Aorta (tissue), 5 donors: ENCODE measurements around the gene ARSI. TPM values are rescaled to one million over a fixed set of nuclear protein-coding genes. Genes with fewer than 3 reads are reported as not detected.

ENCODE experiments used
- ATAC-seq: fragments of 200-7000 bp; cut with Tn5 transposase; one replicate; pipeline ENCODE4 v1.9.1; 2022; ENCODE audit warnings: moderate library complexity; ENCODE audit not compliant: low FRiP score
- DNase-seq, 2 donors: peaks; one replicate each; pipeline ENCODE4 v3.0.0-alpha.2; 2020
- H3K27ac ChIP-seq, 2 donors: one replicate each; pipeline ENCODE4 v1.5.1; 2013; ENCODE audit warnings: low read length in 2 of 2, mild to moderate bottlenecking in 2 of 2, moderate library complexity in 2 of 2, control low read depth in 1 of 2, inconsistent platforms in 1 of 2, low read depth in 1 of 2
- H3K27me3 ChIP-seq, 2 donors: one replicate each; pipeline ENCODE4 v1.6.1; 2013; ENCODE audit warnings: control low read depth in 1 of 2, low read length in 1 of 2, mild to moderate bottlenecking in 1 of 2, moderate library complexity in 1 of 2; ENCODE audit not compliant: insufficient read depth in 2 of 2, control insufficient read depth in 1 of 2
- H3K36me3 ChIP-seq, 2 donors: one replicate each; pipeline ENCODE4 v1.6.1; 2013; ENCODE audit warnings: control low read depth in 1 of 2, low read length in 1 of 2, mild to moderate bottlenecking in 1 of 2; ENCODE audit not compliant: insufficient read depth in 2 of 2, control insufficient read depth in 1 of 2
- H3K4me1 ChIP-seq, 2 donors: one replicate each; pipeline ENCODE4 v1.6.1; 2013; ENCODE audit warnings: low read length in 2 of 2, control low read depth in 1 of 2, mild to moderate bottlenecking in 1 of 2, moderate library complexity in 1 of 2; ENCODE audit not compliant: insufficient read depth in 2 of 2, control insufficient read depth in 1 of 2
- H3K4me3 ChIP-seq, 2 donors: one replicate each; pipeline ENCODE4 v1.5.1; 2013; ENCODE audit warnings: low read length in 2 of 2, control low read depth in 1 of 2, mild to moderate bottlenecking in 1 of 2
- H3K9me3 ChIP-seq: one replicate; pipeline ENCODE4 v1.6.1; 2013; ENCODE audit warnings: mild to moderate bottlenecking, low read length; ENCODE audit not compliant: control insufficient read depth
- WGBS, 2 donors: extraction: QIAGEN DNeasy Blood & Tissue Kit; methylation state at CpG; one replicate each; pipeline ENCODE4 v1.1.7; 2013; 5-methylcytosine and 5-hydroxymethylcytosine counted together
- intact Hi-C, 2 donors: fragments of 100-400 bp; cut with DNase I; formaldehyde crosslinking; loops; one replicate each; pipeline versions ENCODE4 v1.14.2 to v1.15.0; 2022
- polyA plus RNA-seq, 2 donors: library from polyadenylated mRNA; stranded (reverse); fragments of 200-250 nt; gene quantifications; one replicate each; pipeline ENCODE4 v1.2.3, GENCODE V29; 2013
- total RNA-seq, 2 donors: library from RNA; stranded (reverse); fragmentation: NEBNext Ultra II Directional; extraction: Animal tissue kit (Norgen Biotek cat#: 25700); gene quantifications; one replicate each; pipeline ENCODE4 v1.2.1, GENCODE V29; 2021
- donor health status: healthy with polysubstance abuse.
- donor health status: Bipolar disorder and iron deficiency.
- donor health status: DM: no; HTN: no; CAD: no.
- donor health status: DM: no; HTN: no; CAD: no.
- donor health status: DM: yes; HTN: yes; CAD: no.

The ARSI gene
- total and polyA plus RNA-seq, 4 donors: 0.91 to 2.7 TPM; not detected in 2

GRCh38 chr5:150313921-150314716 is 11.4 kb upstream of the ARSI start:
- intact Hi-C loops: no loop called here
- no peak overlapping the region for H3K4me3 ChIP-seq
- no peaks in the 10 kb centered on the region for H3K27me3 ChIP-seq
- WGBS, 2 donors: 56 to 61% methylated on average over 6 of the region's 6 CpGs
- ATAC-seq (no peak), DNase-seq (no peak)
- H3K4me1 ChIP-seq: no peaks in the 10 kb centered on the region
- H3K9me3 ChIP-seq: no peaks in the 10 kb centered on the region
- no peaks in the 10 kb centered on the region for H3K36me3 ChIP-seq
- no peak overlapping the region for H3K27ac ChIP-seq

- WGBS, 2 donors: 95 to 96% methylated on average over 6 of the region's 6 CpGs
- DNase-seq: no peak
- no peaks in the 10 kb centered on the region for H3K27me3 ChIP-seq
- H3K9me3 ChIP-seq: no peaks in the 10 kb centered on the region
- H3K4me1 ChIP-seq: no peaks in the 10 kb centered on the region
- no peak overlapping the region for H3K27ac ChIP-seq
- H3K4me3 ChIP-seq: no peak overlapping the region
- no peak for ATAC-seq
- no peaks in the 10 kb centered on the region for H3K36me3 ChIP-seq
- intact Hi-C loops: no loop called here
These were observed 10.8 kb upstream of the ARSI start for GRCh38 chr5:150313501-150313900.

DNA sequence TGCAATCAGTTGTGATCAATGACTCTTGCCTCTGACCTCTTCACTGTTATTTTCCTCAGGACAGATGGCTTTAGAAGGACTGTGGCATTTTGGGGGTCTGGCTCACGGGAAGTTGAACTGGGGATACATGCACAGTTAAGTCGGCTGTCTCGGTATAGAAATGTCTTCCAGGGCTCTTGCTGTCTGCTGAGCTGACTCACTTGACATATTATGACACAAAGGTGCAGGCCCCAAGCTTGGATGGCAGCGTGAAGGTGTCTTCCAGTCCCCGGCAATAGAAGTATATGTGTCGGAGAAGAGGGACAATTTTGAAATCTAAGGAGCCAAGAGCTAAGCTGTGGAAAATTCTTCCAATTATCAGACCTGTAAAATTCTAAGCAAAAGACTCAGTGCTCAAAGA is 9.8 kb upstream of the ARSI start:
- no peaks in the 10 kb centered on the region for H3K9me3 ChIP-seq
- H3K36me3 ChIP-seq: no peaks in the 10 kb centered on the region
- H3K4me3 ChIP-seq: no peak overlapping the region
- no peaks in the 10 kb centered on the region for H3K27me3 ChIP-seq
- 90 to 94% methylated on average over 6 of the region's 6 CpGs for WGBS, 2 donors
- intact Hi-C loops: no loop called here
- no peak overlapping the region for H3K27ac ChIP-seq
- ATAC-seq (no peak), DNase-seq (no peak)
- no peaks in the 10 kb centered on the region for H3K4me1 ChIP-seq

DNA sequence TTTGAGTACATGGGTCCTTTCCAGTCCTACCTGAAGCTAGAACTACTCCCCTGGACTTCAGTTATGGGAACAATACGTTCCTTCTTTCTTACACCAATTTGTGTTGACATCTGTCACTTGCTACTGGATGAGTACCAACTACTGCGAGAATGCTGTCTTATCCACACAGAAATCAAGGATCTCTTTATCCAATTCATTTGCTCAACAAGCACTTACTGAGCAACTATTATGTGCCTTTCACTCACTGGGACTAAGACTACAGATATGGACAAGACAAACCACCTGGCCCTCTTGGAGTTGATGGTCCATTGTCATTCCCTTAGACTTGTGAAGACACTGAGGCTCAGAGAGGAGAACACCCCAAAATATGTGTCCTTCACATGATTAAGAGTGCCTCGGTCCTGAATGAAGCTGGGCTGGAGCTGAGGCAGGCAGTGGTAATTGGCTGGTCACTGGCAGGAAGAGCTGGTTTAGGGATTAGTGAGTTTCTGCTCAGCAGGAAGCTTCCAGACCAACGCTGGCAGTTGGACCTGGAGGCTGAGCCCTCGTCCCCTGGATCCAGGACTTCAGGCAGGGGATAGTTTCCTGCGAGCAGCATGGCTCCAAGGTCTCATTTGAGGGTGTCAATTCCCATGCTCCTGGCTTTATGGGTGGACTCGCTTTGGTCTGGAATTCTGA is 8.4 kb upstream of the ARSI start:
- WGBS, 2 donors: 87 to 88% methylated on average over 7 of the region's 7 CpGs
- no peak for ATAC-seq
- Histone ChIP-seq H3K4me3 (no peak overlapping the region), H3K36me3 (no peaks in the 10 kb centered on the region), H3K9me3 (no peaks in the 10 kb centered on the region), H3K27ac (no peak overlapping the region), H3K27me3 (no peaks in the 10 kb centered on the region), H3K4me1 (no peaks in the 10 kb centered on the region)
- DNase-seq: no peak
- intact Hi-C loops: no loop called here

- Histone ChIP-seq H3K9me3 (no peaks in the 10 kb centered on the region), H3K4me1 (no peaks in the 10 kb centered on the region), H3K36me3 (no peaks in the 10 kb centered on the region), H3K27me3 (no peaks in the 10 kb centered on the region), H3K27ac (no peak overlapping the region), H3K4me3 (no peak overlapping the region)
- intact Hi-C loops: no loop called here
- no peak for DNase-seq
- 88 to 92% methylated on average over 5 of the region's 5 CpGs for WGBS, 2 donors
- no peak for ATAC-seq
These were observed 7.5 kb upstream of the ARSI start for GRCh38 chr5:150310246-150310645.

- Histone ChIP-seq H3K9me3 (no peaks in the 10 kb centered on the region), H3K27me3 (no peaks in the 10 kb centered on the region), H3K36me3 (no peaks in the 10 kb centered on the region), H3K4me1 (no peaks in the 10 kb centered on the region), H3K4me3 (no peak overlapping the region), H3K27ac (no peak overlapping the region)
- no peak for DNase-seq
- ATAC-seq: no peak
- 95 to 100% methylated on average over 1 of the region's 1 CpG for WGBS, 2 donors
- intact Hi-C loops: no loop called here
These were observed 7.2 kb upstream of the ARSI start for GRCh38 chr5:150309886-150310239.

- Histone ChIP-seq H3K9me3 (no peaks in the 10 kb centered on the region), H3K36me3 (no peaks in the 10 kb centered on the region), H3K27me3 (no peaks in the 10 kb centered on the region), H3K4me1 (no peaks in the 10 kb centered on the region), H3K4me3 (no peak overlapping the region), H3K27ac (no peak overlapping the region)
- ATAC-seq (no peak), DNase-seq (no peak)
- WGBS, 2 donors: 81 to 85% methylated on average over 7 of the region's 7 CpGs
- intact Hi-C loops: no loop called here
These were observed 6.6 kb upstream of the ARSI start for GRCh38 chr5:150309101-150309885.

- 89 to 90% methylated on average over 11 of the region's 11 CpGs for WGBS, 2 donors
These were observed 5.1 kb upstream of the ARSI start for GRCh38 chr5:150307617-150308426.

More at GRCh38 chr5:150307617-150308426, 5.1 kb upstream of the ARSI start:
- H3K9me3 ChIP-seq: no peaks in the 10 kb centered on the region
- H3K27ac ChIP-seq: no peak overlapping the region
- no peak overlapping the region for H3K4me3 ChIP-seq
- intact Hi-C loops: no loop called here
- ATAC-seq (no peak), DNase-seq (no peak)
- H3K4me1 ChIP-seq: no peaks in the 10 kb centered on the region
- H3K36me3 ChIP-seq: no peaks in the 10 kb centered on the region
- H3K27me3 ChIP-seq: no peaks in the 10 kb centered on the region
